ENCODE data around the gene FOXP1.
A peak's percentile ranks its signal among the peaks of the same experiment; 100 is the strongest.

Gene FOXP1

DNA sequence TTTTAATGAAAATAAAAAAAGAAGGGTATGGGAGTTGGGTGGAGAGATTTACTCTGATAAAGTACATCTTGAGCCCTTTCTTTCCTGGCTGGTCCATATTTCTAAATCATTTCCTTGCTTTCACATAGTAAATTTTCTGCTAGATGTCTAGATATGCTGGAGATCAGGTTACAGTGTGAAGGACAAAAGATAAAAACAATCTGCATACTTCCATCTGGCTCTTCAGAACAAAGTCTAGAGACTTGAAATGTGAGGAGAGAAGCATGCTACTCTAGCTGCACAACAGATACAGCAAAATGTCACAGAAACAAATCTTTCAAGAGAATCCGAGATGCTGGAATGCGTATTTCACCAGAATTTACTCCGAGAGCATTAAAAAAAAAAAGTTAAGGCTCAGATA, 42.2 kb downstream of the FOXP1 start:
- Histone ChIP-seq H3K4me1 (peaks cover 7 to 53% (median 42%) of the 10 kb centered on the region in 4 donors), H3K27ac (peak overlapping the region in 1 of 2 donors; percentile 77)
- intact Hi-C loops (cut with DNase I; ENCODE audit: low total_unique reads) = loop anchor here (5.0 kb wide), 1 partner anchor 41 kb away; the partner anchor contains the start of gene FOXP1

DNA sequence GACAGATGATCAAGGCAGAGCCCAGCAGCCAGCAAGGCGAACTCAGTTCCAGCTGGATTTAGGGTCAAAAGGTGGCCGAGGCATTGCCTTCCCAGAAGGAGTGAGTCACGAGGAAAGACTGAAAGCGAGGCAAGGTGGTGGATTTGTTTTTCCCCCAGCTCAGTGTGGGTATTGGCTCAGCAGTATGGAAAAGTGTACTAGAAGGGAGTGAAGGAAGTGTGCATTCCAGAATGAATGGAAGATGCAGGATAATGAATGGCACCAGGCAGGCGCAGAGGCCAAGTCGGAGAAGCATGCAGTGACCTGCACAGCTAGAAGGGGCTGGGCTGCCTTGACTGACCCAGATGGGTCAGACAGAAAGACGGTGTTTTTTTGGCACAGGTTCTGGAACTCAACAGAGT, 46.3 kb downstream of the FOXP1 start:
- Histone ChIP-seq H3K9me3 (no peaks in the 10 kb centered on the region), H3K4me3 (no peak overlapping the region), H3K4me1 (peaks cover 2 to 58% (median 33%) of the 10 kb centered on the region in 4 donors), H3K27me3 (no peaks in the 10 kb centered on the region), H3K36me3 (no peaks in the 10 kb centered on the region), H3K27ac (peak overlapping the region; percentile 50 to 60)
- DNase-seq = peak; percentile 51 to 80
- no peak for TF ChIP-seq CTCF (IDR thresholded peaks at IDR 0.05)
- intact Hi-C loops (cut with DNase I; ENCODE audit: low total_unique reads) = no loop called here

More for the DNA sequence above, 42.2 kb downstream of the FOXP1 start:
- no peaks in the 10 kb centered on the region for H3K36me3 ChIP-seq
- H3K4me3 ChIP-seq = no peak overlapping the region
- no peak for DNase-seq
- no peak for TF ChIP-seq CTCF (IDR thresholded peaks at IDR 0.05)
- no peaks in the 10 kb centered on the region for H3K27me3 ChIP-seq
- no peaks in the 10 kb centered on the region for H3K9me3 ChIP-seq

- no peaks in the 10 kb centered on the region for H3K36me3 ChIP-seq
- intact Hi-C loops (cut with DNase I; ENCODE audit: low total_unique reads) = no loop called here
- peak overlapping the region; percentile 50 to 60 for H3K27ac ChIP-seq
- peaks cover 0 to 51% (median 26%) of the 10 kb centered on the region in 4 donors for H3K4me1 ChIP-seq
- H3K27me3 ChIP-seq = no peaks in the 10 kb centered on the region
- H3K9me3 ChIP-seq = no peaks in the 10 kb centered on the region
- no peak overlapping the region for H3K4me3 ChIP-seq
- DNase-seq = no peak
- no peak for TF ChIP-seq CTCF (IDR thresholded peaks at IDR 0.05)
Observed at GRCh38 chr3:71536376-71536965, 47.1 kb downstream of the FOXP1 start.

DNA sequence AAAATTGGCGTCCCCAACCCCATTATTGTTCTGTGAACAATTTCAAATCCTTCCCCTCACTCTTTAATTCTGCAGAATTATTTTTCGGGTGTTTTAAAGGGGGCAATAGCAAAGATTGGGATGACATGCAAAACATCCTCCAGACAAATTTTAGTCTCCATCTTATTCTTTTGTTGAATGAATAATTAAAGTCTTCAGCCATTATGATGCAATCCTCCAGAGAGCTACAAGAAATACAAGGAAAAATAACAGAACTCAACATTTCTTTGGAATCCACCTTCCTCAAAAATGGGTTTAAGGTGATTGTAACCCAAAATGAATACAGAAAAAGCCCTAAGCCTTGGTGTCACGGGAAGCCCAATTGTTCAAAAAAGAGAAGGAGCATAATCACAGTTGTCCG, 49.9 kb downstream of the FOXP1 start:
- no peak overlapping the region for H3K27ac ChIP-seq
- peaks cover 0 to 41% (median 24%) of the 10 kb centered on the region in 4 donors for H3K4me1 ChIP-seq
- DNase-seq = no peak
- no peaks in the 10 kb centered on the region for H3K27me3 ChIP-seq
- no peak overlapping the region for H3K4me3 ChIP-seq
- no peak for TF ChIP-seq CTCF (IDR thresholded peaks at IDR 0.05)
- no peaks in the 10 kb centered on the region for H3K36me3 ChIP-seq
- no peaks in the 10 kb centered on the region for H3K9me3 ChIP-seq
- intact Hi-C loops (cut with DNase I; ENCODE audit: low total_unique reads) = no loop called here

DNA sequence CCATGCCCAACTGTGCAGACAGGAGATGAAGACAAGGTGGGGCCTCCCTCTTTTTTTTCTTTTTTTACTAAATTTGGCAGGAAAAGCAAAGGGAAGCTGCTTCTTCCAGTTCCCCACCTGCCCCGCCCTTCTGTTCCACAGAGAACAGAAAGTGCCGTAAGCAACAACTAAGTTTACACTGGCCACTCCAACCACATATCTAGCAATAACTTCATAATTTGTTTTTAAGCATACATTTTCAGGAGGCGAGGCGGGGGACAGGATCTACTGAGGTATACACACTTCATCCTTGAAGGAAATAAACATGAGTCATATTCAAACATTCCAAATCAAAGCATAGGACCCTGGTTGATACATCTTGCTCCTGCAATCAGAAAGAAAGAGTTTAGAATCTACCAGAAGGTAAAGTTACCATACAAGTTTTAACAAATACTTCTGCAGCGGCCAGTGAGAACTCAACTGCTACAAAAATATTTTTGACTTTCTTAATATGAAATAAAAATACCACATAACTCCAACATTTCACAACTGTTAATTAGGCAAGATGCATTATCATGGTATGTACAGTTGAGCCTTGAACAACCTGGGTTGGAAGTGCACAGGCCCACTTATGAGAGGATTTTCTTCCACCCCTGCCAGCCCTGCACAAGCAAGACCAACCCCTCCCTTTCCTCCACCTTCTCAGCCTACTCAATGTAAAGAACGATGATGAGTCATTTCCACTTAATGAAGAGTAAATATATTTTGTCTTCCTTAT, 50.7 kb downstream of the FOXP1 start:
- H3K36me3 ChIP-seq = no peaks in the 10 kb centered on the region
- peak in 1 of 2 donors; percentile 53 for DNase-seq
- no peaks in the 10 kb centered on the region for H3K9me3 ChIP-seq
- peaks cover 0 to 36% (median 18%) of the 10 kb centered on the region in 4 donors for H3K4me1 ChIP-seq
- no peak overlapping the region for H3K27ac ChIP-seq
- H3K4me3 ChIP-seq = no peak overlapping the region
- H3K27me3 ChIP-seq = no peaks in the 10 kb centered on the region
- intact Hi-C loops (cut with DNase I; ENCODE audit: low total_unique reads) = no loop called here
- TF ChIP-seq CTCF (IDR thresholded peaks at IDR 0.05) = no peak

All from tibial artery (tissue), 4 donors.